ENCODE measurements around the gene TDRD12.

GRCh38 chr19:32749361-32749760 is 29.8 kb downstream of the TDRD12 start:
- no peak for TF ChIP-seq CTCF (IDR thresholded peaks at IDR 0.05)
- no peak for TF ChIP-seq POLR2A (IDR thresholded peaks at IDR 0.05)
